GM12801 (cell line): ENCODE results near the gene PSME1.

Experiments used
- TF ChIP-seq, protein P1 (sequence below): IDR thresholded peaks from one replicate; pipeline ENCODE4 v1.5.1; 2011; ENCODE audit warnings: control low read depth; ENCODE audit not compliant: insufficient read length; ENCODE audit errors: extremely low read depth

The PSME1 gene

DNA sequence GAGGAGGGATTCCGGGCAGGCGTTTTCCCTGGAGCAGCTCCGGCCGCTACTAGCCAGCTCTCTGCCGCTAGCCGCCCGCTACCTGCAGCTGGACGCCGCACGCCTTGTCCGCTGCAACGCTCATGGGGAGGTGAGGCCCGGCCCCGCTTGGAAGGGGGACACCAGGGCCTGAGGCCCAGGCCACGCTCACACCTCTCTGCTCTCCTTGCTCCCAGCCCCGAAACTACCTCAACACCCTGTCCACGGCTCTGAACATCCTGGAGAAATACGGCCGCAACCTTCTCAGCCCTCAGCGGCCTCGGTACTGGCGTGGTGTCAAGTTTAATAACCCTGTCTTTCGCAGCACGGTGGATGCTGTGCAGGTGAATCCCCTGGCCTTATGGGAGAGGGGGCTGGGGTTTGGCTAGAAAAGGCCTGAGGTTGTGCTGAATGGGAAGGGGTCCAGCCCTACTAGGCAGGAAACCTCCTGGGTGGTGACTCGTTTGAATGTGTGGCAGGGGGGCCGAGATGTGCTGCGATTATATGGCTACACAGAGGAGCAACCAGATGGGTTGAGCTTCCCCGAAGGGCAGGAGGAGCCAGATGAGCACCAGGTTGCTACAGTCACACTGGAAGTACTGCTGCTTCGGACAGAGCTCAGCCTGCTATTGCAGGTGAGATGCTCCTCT is 11.9 kb downstream of the PSME1 start:
- TF ChIP-seq, protein P1, sequence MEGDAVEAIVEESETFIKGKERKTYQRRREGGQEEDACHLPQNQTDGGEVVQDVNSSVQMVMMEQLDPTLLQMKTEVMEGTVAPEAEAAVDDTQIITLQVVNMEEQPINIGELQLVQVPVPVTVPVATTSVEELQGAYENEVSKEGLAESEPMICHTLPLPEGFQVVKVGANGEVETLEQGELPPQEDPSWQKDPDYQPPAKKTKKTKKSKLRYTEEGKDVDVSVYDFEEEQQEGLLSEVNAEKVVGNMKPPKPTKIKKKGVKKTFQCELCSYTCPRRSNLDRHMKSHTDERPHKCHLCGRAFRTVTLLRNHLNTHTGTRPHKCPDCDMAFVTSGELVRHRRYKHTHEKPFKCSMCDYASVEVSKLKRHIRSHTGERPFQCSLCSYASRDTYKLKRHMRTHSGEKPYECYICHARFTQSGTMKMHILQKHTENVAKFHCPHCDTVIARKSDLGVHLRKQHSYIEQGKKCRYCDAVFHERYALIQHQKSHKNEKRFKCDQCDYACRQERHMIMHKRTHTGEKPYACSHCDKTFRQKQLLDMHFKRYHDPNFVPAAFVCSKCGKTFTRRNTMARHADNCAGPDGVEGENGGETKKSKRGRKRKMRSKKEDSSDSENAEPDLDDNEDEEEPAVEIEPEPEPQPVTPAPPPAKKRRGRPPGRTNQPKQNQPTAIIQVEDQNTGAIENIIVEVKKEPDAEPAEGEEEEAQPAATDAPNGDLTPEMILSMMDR, result no peak

DNA sequence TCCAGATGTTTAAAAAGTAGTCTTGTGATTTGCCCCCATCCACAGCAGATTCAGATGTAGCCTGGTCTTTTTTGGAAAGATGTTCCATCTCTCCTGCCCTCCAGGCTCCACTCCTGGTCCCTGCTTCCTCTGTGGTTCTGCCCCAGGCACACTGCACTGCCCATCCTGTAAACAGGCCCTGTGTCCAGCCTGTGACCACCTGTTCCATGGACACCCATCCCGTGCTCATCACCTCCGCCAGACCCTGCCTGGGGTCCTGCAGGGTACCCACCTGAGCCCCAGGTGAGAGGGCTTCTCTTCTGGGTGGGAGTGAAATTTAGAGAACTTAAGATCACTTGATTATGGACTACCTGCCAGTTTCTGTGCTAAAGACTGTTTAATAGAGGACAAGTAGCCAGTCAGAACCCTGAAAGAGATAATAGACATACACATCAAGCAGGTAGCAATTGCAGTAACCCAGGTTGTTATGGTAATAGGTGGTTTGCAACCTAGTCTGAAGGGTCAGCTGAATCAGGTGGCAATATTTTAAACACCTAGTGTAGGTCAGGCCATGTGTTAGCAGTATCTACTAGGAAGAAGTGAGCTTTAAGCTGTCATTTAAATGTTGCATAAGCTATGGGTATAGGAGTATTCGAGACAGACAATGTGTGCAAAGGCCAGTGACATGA is 13.4 kb downstream of the PSME1 start:
- TF ChIP-seq, protein P1, result no peak

DNA sequence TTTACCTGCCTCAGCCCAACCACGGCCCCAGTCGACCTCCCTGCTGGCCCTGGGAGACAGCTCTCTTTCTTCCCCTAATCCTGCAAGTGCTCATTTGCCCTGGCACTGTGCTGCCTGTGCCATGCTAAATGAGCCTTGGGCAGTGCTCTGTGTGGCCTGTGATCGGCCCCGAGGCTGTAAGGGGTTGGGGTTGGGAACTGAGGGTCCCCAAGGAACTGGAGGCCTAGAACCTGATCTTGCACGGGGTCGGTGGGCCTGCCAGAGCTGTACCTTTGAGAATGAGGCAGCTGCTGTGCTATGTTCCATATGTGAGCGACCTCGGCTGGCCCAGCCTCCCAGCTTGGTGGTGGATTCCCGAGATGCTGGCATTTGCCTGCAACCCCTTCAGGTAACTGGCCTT is 14.1 kb downstream of the PSME1 start:
- TF ChIP-seq, protein P1, result no peak

DNA sequence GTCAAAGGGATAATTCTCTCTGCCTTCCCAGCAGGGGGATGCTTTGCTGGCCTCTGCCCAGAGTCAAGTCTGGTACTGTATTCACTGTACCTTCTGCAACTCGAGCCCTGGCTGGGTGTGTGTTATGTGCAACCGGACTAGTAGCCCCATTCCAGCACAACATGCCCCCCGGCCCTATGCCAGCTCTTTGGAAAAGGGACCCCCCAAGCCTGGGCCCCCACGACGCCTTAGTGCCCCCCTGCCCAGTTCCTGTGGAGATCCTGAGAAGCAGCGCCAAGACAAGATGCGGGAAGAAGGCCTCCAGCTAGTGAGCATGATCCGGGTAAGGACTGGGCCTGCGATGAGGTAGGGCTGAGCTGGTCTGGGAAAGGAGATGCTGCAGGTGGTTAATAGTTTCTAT is 14.6 kb downstream of the PSME1 start:
- TF ChIP-seq, protein P1, result no peak

DNA sequence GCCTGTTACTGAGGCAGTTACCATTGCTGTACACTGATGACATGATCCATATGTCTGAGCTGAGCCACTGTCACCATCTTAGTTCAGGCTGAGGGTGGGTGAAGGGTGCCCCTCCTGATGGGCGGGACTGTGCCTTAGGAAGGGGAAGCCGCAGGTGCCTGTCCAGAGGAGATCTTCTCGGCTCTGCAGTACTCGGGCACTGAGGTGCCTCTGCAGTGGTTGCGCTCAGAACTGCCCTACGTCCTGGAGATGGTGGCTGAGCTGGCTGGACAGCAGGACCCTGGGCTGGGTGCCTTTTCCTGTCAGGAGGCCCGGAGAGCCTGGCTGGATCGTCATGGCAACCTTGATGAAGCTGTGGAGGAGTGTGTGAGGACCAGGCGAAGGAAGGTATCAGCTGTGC is 15.0 kb downstream of the PSME1 start:
- TF ChIP-seq, protein P1, result no peak

DNA sequence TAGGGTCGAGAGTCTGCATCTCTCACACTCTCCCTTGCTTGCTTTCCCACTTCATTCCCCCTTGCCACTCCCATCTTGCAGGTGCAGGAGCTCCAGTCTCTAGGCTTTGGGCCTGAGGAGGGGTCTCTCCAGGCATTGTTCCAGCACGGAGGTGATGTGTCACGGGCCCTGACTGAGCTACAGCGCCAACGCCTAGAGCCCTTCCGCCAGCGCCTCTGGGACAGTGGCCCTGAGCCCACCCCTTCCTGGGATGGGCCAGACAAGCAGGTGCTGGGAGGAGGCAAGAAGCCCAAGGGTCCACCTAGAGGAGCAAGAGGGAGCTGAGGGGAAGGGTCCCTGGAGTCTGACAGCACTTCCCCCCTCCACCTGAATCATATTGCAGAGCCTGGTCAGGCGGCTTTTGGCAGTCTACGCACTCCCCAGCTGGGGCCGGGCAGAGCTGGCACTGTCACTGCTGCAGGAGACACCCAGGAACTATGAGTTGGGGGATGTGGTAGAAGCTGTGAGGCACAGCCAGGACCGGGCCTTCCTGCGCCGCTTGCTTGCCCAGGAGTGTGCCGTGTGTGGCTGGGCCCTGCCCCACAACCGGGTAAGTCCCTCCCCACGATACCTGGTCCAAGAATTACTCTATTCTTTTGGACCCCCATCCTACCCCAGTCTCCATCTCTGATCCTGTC is 15.5 kb downstream of the PSME1 start:
- TF ChIP-seq, protein P1, result no peak

DNA sequence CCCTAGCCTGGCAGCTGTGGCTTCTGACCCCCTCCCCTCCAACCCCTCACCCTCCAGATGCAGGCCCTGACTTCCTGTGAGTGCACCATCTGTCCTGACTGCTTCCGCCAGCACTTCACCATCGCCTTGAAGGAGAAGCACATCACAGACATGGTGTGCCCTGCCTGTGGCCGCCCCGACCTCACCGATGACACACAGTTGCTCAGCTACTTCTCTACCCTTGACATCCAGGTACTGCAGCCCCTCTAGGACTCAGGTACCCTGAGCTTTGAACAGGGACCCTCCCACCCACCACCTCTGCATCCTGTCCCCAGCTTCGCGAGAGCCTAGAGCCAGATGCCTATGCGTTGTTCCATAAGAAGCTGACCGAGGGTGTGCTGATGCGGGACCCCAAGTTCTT is 19.1 kb downstream of the PSME1 start:
- TF ChIP-seq, protein P1, result no peak
